PFSK-1 (cell line): ENCODE data around the gene EVL.

Experiments used
- POLR2AphosphoS5 ChIP-seq: IDR thresholded peaks from 2 replicates; pipeline ENCODE4 v1.6.1; 2012; ENCODE audit warnings: low read depth, mild to moderate bottlenecking, control low read depth, low read length, moderate library complexity
- SIN3A ChIP-seq: IDR thresholded peaks from 2 replicates; pipeline ENCODE4 v1.6.1; 2012; ENCODE audit warnings: mild to moderate bottlenecking, low read length, moderate library complexity, borderline replicate concordance; ENCODE audit not compliant: insufficient read depth

DNA sequence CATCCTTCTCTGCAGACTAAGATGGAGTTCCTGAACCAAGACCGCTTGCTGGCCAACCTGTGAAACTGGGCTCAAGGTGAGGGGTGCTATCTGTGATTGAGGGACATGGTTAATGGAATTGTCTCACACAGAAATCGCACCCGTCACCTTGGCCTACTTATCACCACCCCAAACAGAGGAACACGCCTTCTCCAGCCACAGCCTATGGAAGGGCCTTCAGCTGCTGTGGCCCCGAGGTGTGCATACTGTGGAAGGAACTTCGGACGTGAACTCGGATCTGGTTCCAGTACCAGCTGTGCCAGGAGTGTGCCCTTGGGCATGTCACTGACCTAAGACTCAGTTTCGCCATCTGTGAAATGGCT, 44.4 kb downstream of the EVL start:
- TF ChIP-seq POLR2AphosphoS5 = no peak
- no peak for TF ChIP-seq SIN3A
